WTC11 (cell line): ENCODE measurements around the gene RASGEF1C. TPM values are rescaled to one million over a fixed set of nuclear protein-coding genes. Genes with fewer than 3 reads are reported as not detected.

Experiments used
- ATAC-seq: fragments of 200-7000 bp; cut with Tn5 transposase; 2 replicates; pipeline ENCODE4 v1.10.0; 2021; ENCODE audit warnings: mild to moderate bottlenecking, moderate library complexity
- CTCF ChIA-PET: fragments of 300-600 bp; sonication (Branson Sonifier 250); formaldehyde crosslinking; loops from one replicate; lab custom pipeline; 2021; ENCODE audit warnings: antibody characterized with exemption; lab: Charles Lee
- POLR2A ChIA-PET: fragments of 350-600 bp; sonication (Branson Sonifier 250); formaldehyde crosslinking; loops from one replicate; lab custom pipeline; 2021; ENCODE audit warnings: antibody characterized with exemption; lab: Charles Lee
- DNase-seq: peaks from one replicate; pipeline ENCODE4 v3.0.0; 2021; ENCODE audit warnings: low spot score
- H3K27ac Mint-ChIP-seq: 2 replicates; pipeline ENCODE4 v1.8.0; 2021; ENCODE audit warnings: mixed read lengths
- H3K27me3 Mint-ChIP-seq: 2 replicates; pipeline ENCODE4 v1.8.0; 2021; ENCODE audit warnings: low read depth, mild to moderate bottlenecking, moderate library complexity, mixed read lengths
- H3K36me3 Mint-ChIP-seq: 2 replicates; pipeline ENCODE4 v1.8.0; 2021; ENCODE audit warnings: mixed read lengths
- H3K4me1 Mint-ChIP-seq: 2 replicates; pipeline ENCODE4 v1.8.0; 2022; ENCODE audit warnings: mixed read lengths
- H3K4me3 Mint-ChIP-seq: 2 replicates; pipeline ENCODE4 v1.8.0; 2021; ENCODE audit warnings: mild to moderate bottlenecking, moderate library complexity, mixed read lengths
- H3K9me3 Mint-ChIP-seq: 2 replicates; pipeline ENCODE4 v1.8.0; 2021; ENCODE audit warnings: mixed read lengths
- CDX4 ChIP-seq: fragments of 250-450 bp; sonication (Bioruptor Pico); IDR thresholded peaks from 2 replicates; pipeline ENCODE4 v1.9.0; 2021; ENCODE audit warnings: moderate library complexity, mild to moderate bottlenecking, inconsistent platforms, borderline replicate concordance
- E2F1 ChIP-seq: sonication (generic); formaldehyde crosslinking; IDR thresholded peaks from 2 replicates; pipeline ENCODE4 v1.8.0; 2022; ENCODE audit warnings: mild to moderate bottlenecking, missing genetic modification reagents
- ERG ChIP-seq: fragments of 250-450 bp; sonication (Bioruptor Pico); IDR thresholded peaks from 2 replicates; pipeline ENCODE4 v1.8.0; 2021; ENCODE audit warnings: mild to moderate bottlenecking
- ETV6 ChIP-seq: sonication (generic); formaldehyde crosslinking; IDR thresholded peaks from 2 replicates; pipeline ENCODE4 v1.8.1; 2022; ENCODE audit warnings: mild to moderate bottlenecking, missing genetic modification reagents
- FOXK1 ChIP-seq: sonication (generic); formaldehyde crosslinking; IDR thresholded peaks from 2 replicates; pipeline ENCODE4 v1.8.0; 2022; ENCODE audit warnings: mild to moderate bottlenecking, moderate library complexity, missing genetic modification reagents
- FOXP1 ChIP-seq: sonication (generic); formaldehyde crosslinking; IDR thresholded peaks from 2 replicates; pipeline ENCODE4 v1.8.0; 2022; ENCODE audit warnings: missing genetic modification reagents, mild to moderate bottlenecking, moderate library complexity, borderline replicate concordance
- JUN ChIP-seq: sonication (generic); formaldehyde crosslinking; IDR thresholded peaks from 2 replicates; pipeline ENCODE4 v1.8.0; 2023; ENCODE audit warnings: mild to moderate bottlenecking, missing genetic modification reagents
- MXD4 ChIP-seq: fragments of 250-450 bp; sonication (Bioruptor Pico); IDR thresholded peaks from 2 replicates; pipeline ENCODE4 v1.8.0; 2021; ENCODE audit warnings: mild to moderate bottlenecking, moderate library complexity, borderline replicate concordance
- NFATC4 ChIP-seq: fragments of 250-450 bp; sonication (Bioruptor Pico); IDR thresholded peaks from 2 replicates; pipeline ENCODE4 v1.9.0; 2021; ENCODE audit warnings: mild to moderate bottlenecking
- SMAD3 ChIP-seq: sonication (generic); formaldehyde crosslinking; IDR thresholded peaks from 2 replicates; pipeline ENCODE4 v1.8.0; 2022; ENCODE audit warnings: missing genetic modification reagents, mild to moderate bottlenecking, borderline replicate concordance
- SOX15 ChIP-seq: fragments of 250-450 bp; sonication (Bioruptor Pico); IDR thresholded peaks from 2 replicates; pipeline ENCODE4 v1.9.0; 2021; ENCODE audit warnings: mild to moderate bottlenecking
- SP1 ChIP-seq: sonication (generic); formaldehyde crosslinking; conservative IDR thresholded peaks from 2 replicates; pipeline ENCODE4 v1.8.1; 2022; ENCODE audit warnings: missing genetic modification reagents
- ZMAT4 ChIP-seq: fragments of 250-450 bp; sonication (Bioruptor Pico); IDR thresholded peaks from 2 replicates; pipeline ENCODE4 v1.9.0; 2021; ENCODE audit warnings: mild to moderate bottlenecking
- ZNF232 ChIP-seq: sonication (generic); formaldehyde crosslinking; IDR thresholded peaks from 2 replicates; pipeline ENCODE4 v1.8.0; 2022; ENCODE audit warnings: mild to moderate bottlenecking, missing genetic modification reagents
- ZNF423 ChIP-seq: fragments of 250-450 bp; sonication (Bioruptor Pico); IDR thresholded peaks from 2 replicates; pipeline ENCODE4 v2.1.2; 2022; ENCODE audit warnings: mild to moderate bottlenecking, moderate library complexity
- total RNA-seq: library from RNA; stranded (reverse); gene quantifications from 3 replicates; pipeline ENCODE4 v1.2.3, GENCODE V29; 2021
- TF ChIP-seq, protein P1 (sequence below): sonication (generic); formaldehyde crosslinking; IDR thresholded peaks from 2 replicates; pipeline ENCODE4 v1.8.0; 2022; ENCODE audit warnings: mild to moderate bottlenecking, missing genetic modification reagents
- TF ChIP-seq, protein P2 (sequence below): sonication (generic); formaldehyde crosslinking; IDR thresholded peaks from 2 replicates; pipeline ENCODE4 v1.8.1; 2023; ENCODE audit warnings: mild to moderate bottlenecking, missing genetic modification reagents, borderline replicate concordance
- TF ChIP-seq, protein P3 (sequence below): sonication (generic); formaldehyde crosslinking; IDR thresholded peaks from 2 replicates; pipeline ENCODE4 v1.8.1; 2022; ENCODE audit warnings: low read depth, mild to moderate bottlenecking, moderate library complexity, missing genetic modification reagents, borderline replicate concordance
- TF ChIP-seq, protein P4 (sequence below): sonication (generic); formaldehyde crosslinking; IDR thresholded peaks from 2 replicates; pipeline ENCODE4 v1.8.0; 2022; ENCODE audit warnings: mild to moderate bottlenecking, missing genetic modification reagents
- TF ChIP-seq, protein P5 (sequence below): sonication (generic); formaldehyde crosslinking; IDR thresholded peaks from 2 replicates; pipeline ENCODE4 v1.8.1; 2022; ENCODE audit warnings: mild to moderate bottlenecking, moderate library complexity, missing genetic modification reagents

RASGEF1C gene
- total RNA-seq, 1 experiment from 2014 or later = 0.96 TPM

DNA sequence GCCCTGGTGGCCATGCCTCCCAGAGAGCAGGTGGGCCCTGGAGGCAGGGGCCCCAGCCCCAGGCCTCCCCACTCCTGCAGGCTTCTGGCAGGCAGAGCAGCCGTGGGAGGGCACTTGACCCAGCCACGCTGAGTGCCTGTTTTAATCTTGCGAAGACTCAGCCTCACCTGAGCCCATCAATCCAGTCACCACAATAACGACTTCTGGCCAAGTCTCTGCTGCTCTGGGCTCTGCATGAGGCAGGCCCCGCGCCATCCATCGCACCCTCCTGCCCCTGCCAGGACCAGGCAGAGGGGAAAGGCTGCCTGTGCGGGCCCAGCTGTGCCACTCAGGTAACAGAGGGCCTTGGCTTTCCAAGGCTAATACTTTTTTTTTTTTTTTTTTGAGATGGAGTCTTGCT is 32.8 kb downstream of the RASGEF1C start (continued):
- TF ChIP-seq CDX4 (CRISPR knock-in tag) = no peak
- no peak for TF ChIP-seq E2F1 (CRISPR knock-in tag)
- no peak for TF ChIP-seq FOXP1 (CRISPR knock-in tag)
- TF ChIP-seq SMAD3 (CRISPR knock-in tag) = no peak
- no peak for TF ChIP-seq ETV6
- no peak for TF ChIP-seq SP1 (CRISPR knock-in tag)

GRCh38 chr5:180175015-180175431 is 34.0 kb downstream of the RASGEF1C start:
- H3K9me3 Mint-ChIP-seq = no peaks in the 10 kb centered on the region
- H3K27ac Mint-ChIP-seq = no peak overlapping the region
- no peak for TF ChIP-seq ERG
- TF ChIP-seq, all 79 proteins: peak for 0
- DNase-seq (no peak), ATAC-seq (no peak)
- peaks cover 5% of the 10 kb centered on the region for H3K4me1 Mint-ChIP-seq
- CTCF ChIA-PET = no interaction called here
- POLR2A ChIA-PET = no interaction called here
- H3K27me3 Mint-ChIP-seq = no peaks in the 10 kb centered on the region
- H3K36me3 Mint-ChIP-seq = no peaks in the 10 kb centered on the region
- no peak overlapping the region for H3K4me3 Mint-ChIP-seq

DNA sequence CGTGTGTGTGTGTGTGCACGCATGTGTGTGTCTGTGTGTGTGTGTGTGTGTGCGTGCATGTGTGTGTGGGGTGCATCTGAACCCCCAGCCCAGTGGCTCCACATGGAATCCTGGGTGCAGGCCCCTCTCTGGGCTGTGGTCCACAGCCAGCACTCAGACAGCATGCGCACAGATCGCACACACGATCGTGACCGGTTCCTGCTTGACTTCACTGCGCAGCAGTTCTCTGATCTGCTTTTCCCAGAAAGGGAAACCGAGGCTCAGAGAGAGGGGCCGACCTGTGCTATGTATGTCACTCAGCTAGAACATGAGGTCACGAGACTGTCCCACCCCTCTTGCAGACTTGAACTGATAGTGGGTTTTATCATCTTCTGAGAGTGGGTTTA is 34.4 kb downstream of the RASGEF1C start:
- no peak overlapping the region for H3K27ac Mint-ChIP-seq
- H3K4me3 Mint-ChIP-seq = no peak overlapping the region
- peaks cover 7% of the 10 kb centered on the region for H3K4me1 Mint-ChIP-seq
- H3K36me3 Mint-ChIP-seq = no peaks in the 10 kb centered on the region
- no peaks in the 10 kb centered on the region; the same call in 1 of the 2 replicates for H3K27me3 Mint-ChIP-seq
- ChIA-PET POLR2A (no interaction called here), CTCF (no interaction called here)
- no peak for DNase-seq
- no peaks in the 10 kb centered on the region for H3K9me3 Mint-ChIP-seq
- no peak for ATAC-seq
- TF ChIP-seq, protein P1, sequence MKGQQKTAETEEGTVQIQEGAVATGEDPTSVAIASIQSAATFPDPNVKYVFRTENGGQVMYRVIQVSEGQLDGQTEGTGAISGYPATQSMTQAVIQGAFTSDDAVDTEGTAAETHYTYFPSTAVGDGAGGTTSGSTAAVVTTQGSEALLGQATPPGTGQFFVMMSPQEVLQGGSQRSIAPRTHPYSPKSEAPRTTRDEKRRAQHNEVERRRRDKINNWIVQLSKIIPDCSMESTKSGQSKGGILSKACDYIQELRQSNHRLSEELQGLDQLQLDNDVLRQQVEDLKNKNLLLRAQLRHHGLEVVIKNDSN = no peak
- TF ChIP-seq, protein P2, sequence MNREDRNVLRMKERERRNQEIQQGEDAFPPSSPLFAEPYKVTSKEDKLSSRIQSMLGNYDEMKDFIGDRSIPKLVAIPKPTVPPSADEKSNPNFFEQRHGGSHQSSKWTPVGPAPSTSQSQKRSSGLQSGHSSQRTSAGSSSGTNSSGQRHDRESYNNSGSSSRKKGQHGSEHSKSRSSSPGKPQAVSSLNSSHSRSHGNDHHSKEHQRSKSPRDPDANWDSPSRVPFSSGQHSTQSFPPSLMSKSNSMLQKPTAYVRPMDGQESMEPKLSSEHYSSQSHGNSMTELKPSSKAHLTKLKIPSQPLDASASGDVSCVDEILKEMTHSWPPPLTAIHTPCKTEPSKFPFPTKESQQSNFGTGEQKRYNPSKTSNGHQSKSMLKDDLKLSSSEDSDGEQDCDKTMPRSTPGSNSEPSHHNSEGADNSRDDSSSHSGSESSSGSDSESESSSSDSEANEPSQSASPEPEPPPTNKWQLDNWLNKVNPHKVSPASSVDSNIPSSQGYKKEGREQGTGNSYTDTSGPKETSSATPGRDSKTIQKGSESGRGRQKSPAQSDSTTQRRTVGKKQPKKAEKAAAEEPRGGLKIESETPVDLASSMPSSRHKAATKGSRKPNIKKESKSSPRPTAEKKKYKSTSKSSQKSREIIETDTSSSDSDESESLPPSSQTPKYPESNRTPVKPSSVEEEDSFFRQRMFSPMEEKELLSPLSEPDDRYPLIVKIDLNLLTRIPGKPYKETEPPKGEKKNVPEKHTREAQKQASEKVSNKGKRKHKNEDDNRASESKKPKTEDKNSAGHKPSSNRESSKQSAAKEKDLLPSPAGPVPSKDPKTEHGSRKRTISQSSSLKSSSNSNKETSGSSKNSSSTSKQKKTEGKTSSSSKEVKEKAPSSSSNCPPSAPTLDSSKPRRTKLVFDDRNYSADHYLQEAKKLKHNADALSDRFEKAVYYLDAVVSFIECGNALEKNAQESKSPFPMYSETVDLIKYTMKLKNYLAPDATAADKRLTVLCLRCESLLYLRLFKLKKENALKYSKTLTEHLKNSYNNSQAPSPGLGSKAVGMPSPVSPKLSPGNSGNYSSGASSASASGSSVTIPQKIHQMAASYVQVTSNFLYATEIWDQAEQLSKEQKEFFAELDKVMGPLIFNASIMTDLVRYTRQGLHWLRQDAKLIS (CRISPR knock-in tag) = no peak
- TF ChIP-seq, protein P3, sequence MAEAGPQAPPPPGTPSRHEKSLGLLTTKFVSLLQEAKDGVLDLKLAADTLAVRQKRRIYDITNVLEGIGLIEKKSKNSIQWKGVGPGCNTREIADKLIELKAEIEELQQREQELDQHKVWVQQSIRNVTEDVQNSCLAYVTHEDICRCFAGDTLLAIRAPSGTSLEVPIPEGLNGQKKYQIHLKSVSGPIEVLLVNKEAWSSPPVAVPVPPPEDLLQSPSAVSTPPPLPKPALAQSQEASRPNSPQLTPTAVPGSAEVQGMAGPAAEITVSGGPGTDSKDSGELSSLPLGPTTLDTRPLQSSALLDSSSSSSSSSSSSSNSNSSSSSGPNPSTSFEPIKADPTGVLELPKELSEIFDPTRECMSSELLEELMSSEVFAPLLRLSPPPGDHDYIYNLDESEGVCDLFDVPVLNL = no peak
- no peak for TF ChIP-seq MXD4 (CRISPR knock-in tag)
- TF ChIP-seq ZNF423 (CRISPR knock-in tag) = no peak
- TF ChIP-seq, protein P4, sequence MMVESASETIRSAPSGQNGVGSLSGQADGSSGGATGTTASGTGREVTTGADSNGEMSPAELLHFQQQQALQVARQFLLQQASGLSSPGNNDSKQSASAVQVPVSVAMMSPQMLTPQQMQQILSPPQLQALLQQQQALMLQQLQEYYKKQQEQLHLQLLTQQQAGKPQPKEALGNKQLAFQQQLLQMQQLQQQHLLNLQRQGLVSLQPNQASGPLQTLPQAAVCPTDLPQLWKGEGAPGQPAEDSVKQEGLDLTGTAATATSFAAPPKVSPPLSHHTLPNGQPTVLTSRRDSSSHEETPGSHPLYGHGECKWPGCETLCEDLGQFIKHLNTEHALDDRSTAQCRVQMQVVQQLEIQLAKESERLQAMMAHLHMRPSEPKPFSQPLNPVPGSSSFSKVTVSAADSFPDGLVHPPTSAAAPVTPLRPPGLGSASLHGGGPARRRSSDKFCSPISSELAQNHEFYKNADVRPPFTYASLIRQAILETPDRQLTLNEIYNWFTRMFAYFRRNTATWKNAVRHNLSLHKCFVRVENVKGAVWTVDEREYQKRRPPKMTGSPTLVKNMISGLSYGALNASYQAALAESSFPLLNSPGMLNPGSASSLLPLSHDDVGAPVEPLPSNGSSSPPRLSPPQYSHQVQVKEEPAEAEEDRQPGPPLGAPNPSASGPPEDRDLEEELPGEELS (CRISPR knock-in tag) = no peak
- TF ChIP-seq ZMAT4 (CRISPR knock-in tag) = no peak
- TF ChIP-seq SOX15 (CRISPR knock-in tag) = no peak
- TF ChIP-seq, protein P5, sequence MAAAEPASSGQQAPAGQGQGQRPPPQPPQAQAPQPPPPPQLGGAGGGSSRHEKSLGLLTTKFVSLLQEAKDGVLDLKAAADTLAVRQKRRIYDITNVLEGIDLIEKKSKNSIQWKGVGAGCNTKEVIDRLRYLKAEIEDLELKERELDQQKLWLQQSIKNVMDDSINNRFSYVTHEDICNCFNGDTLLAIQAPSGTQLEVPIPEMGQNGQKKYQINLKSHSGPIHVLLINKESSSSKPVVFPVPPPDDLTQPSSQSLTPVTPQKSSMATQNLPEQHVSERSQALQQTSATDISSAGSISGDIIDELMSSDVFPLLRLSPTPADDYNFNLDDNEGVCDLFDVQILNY (CRISPR knock-in tag) = no peak
- TF ChIP-seq FOXK1 (CRISPR knock-in tag) = no peak
- TF ChIP-seq NFATC4 (CRISPR knock-in tag) = no peak
- TF ChIP-seq JUN = no peak
- TF ChIP-seq ZNF232 (CRISPR knock-in tag) = no peak
